RCC 7860 (cell line): ENCODE measurements around the gene SERPINB7.
A peak's percentile ranks its signal among the peaks of the same experiment; 100 is the strongest.

Experiments used
- DNase-seq: peaks from one replicate; pipeline ENCODE4 v3.0.0-alpha.2; 2015; ENCODE audit warnings: low spot score
- FAIRE-seq: peaks from 2 replicates; lab custom pipeline; 2012; peaks lifted over from hg19 to GRCh38; lab: Jason Lieb, UNC

SERPINB7 gene

DNA sequence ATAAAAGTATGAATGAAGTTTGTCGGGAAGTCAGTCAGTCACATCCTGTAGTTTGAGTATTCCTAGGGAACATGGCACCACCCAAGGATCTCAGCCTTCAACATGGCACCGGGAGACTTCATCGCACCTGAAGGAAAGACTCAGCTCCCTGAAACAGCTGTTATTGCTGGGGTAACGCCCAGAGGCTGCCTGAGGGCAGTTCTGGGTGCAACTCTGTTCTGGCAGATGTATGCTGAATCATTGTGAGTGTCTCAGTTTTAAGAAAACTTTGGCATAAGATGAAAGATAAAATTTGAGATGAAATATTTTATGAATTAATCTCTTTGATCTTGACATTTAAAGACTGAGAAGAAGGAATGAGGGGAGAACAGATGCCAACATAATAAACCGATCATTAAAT lies 62.4 kb downstream of the SERPINB7 start:
- DNase-seq (no peak), FAIRE-seq (no peak)

DNA sequence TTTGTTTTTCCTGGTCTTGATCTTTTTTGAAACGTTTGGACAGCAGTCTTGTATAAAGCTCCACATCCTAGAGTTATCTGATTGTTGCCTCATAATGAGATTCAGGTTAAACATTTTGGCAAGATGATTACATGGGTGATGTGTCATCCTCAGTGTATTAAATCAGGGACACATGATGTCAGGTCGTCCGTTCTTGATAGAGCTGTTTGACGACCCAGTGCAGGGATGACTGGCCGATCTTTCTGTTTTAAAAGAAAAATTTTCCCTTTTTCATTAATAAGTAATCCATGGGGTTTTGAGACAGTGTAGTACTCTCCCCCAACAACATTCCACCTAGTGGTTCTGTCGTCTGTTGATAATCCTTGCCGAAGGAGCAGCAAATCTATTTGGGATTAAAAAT lies 67.8 kb downstream of the SERPINB7 start:
- DNase-seq, result peak; percentile 11
- no peak for FAIRE-seq

DNA sequence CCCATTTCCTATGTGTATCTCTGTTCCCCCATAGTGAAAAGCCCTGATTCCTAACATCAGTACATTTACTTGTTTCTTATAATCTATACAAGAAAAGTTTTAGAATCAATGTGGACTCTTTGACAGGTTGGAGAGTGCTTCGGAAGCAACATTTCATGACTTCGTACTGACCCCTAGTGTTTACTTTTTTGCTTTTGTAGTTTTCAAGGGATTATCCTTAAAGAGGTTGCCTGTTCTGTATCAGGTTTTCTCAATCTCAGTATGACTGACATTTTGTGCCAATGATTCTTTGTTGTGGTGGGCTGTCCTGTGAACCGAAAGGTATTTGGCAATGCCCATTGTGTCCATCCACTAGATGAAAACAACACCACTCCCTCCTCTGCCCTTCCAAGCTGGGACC lies 69.0 kb downstream of the SERPINB7 start:
- DNase-seq (peak; percentile 7), FAIRE-seq (peak; percentile 70)

DNA sequence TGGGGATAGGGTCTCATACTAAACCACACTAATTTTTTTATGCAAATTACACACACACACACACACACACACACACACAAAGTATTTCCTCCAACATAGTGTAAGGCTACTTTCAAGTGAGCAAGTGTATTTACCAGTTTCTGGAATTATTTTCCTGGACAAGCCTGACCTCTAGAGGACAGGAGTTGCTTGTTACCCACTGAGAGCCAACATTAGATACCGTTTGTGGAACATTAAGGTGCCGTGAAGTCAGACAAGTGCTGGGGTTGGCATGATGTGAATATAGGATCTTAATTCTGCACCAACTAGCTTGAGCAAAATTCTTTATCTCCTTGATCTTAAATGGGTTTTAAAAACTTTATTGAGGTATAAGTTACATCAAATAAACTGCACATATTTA lies 72.9 kb downstream of the SERPINB7 start:
- peak; percentile 18 for DNase-seq
- peak; percentile 36 for FAIRE-seq

DNA sequence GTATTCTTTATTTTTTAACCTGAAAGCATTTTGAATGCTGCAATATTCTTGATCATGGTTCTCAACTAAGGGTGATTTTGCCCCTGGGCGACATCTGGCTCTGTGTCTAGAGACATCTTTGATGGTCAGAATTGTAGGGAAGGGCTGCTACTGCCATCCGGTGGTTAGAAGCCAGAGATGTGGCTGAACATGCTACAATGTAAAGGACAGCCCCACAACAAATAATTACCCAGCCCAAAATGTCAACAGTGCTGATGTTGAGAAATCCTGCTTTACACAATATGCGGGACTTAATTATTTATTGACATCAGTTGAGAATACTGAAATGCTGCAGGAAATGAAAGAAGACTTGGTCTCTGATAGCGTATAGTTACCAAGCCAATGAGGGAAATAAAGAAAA lies 74.8 kb downstream of the SERPINB7 start:
- FAIRE-seq (no peak), DNase-seq (peak; percentile 7)

DNA sequence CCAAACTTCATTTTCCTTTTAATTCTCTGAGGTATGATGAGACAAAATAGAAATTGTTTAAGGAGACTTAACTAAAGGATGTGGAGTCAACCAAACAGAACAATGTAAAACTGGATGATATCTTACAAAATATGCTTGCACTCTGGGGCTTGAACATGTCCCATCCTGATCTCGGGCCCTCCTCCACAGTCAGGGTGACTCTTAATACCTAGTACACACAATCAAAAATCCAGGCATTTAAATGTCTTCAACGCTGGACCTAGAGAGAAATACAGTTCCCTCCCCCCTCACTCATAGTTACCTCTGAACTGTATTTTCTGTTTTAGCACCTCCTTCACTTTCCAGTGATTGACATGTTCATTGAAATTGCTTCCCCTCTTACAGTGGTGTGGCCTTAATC lies 75.4 kb downstream of the SERPINB7 start:
- FAIRE-seq (no peak), DNase-seq (no peak)
